GM19099 (cell line): Measurements from ENCODE around the gene PMIS2.

ENCODE experiments used
- POLR2A ChIP-seq: IDR thresholded peaks from 3 replicates; pipeline ENCODE4 v1.6.1; 2011; ENCODE audit warnings: low read depth; ENCODE audit not compliant: insufficient read length; ENCODE audit errors: extremely low read depth

Gene PMIS2

GRCh38 chr19:35633727-35634440, 47.9 kb downstream of the PMIS2 start:
- no peak for TF ChIP-seq POLR2A

GRCh38 chr19:35636651-35637050, 50.7 kb downstream of the PMIS2 start:
- TF ChIP-seq POLR2A = no peak
